HL-60 (cell line): ENCODE results near the gene GNG11.

Source experiments
- DNase-seq, 2 experiments: peaks; one replicate each; pipeline ENCODE4 v3.0.0-alpha.2; 2010 to 2020; ENCODE audit warnings: low read depth in 1 of 2, low spot score in 1 of 2
- H3K27ac ChIP-seq: fragments of 250-450 bp; sonication (Bioruptor Pico); replicated peaks from 2 replicates; pipeline ENCODE4 v1.5.1; 2020; ENCODE audit warnings: mild to moderate bottlenecking, moderate library complexity
- H3K27me3 ChIP-seq: fragments of 250-450 bp; sonication (Bioruptor Pico); 2 replicates; pipeline ENCODE4 v1.5.1; 2021; ENCODE audit warnings: mild to moderate bottlenecking, moderate library complexity; ENCODE audit not compliant: insufficient read depth, poor library complexity, severe bottlenecking
- H3K4me3 ChIP-seq: replicated peaks from 2 replicates; pipeline ENCODE4 v1.5.1; 2011; ENCODE audit warnings: mild to moderate bottlenecking, control low read depth, low read length; ENCODE audit not compliant: insufficient read depth
- CTCF ChIP-seq: IDR thresholded peaks from one replicate; pipeline ENCODE4 v1.5.1; 2011; ENCODE audit warnings: low read length, control low read depth, inconsistent platforms; ENCODE audit not compliant: insufficient read depth
- GABPA ChIP-seq: IDR thresholded peaks from 2 replicates; pipeline ENCODE4 v1.6.1; 2012; ENCODE audit warnings: low read depth
- POLR2AphosphoS5 ChIP-seq: IDR thresholded peaks from 2 replicates; pipeline ENCODE4 v1.6.1; 2012; ENCODE audit warnings: low read depth
- REST ChIP-seq: IDR thresholded peaks from 2 replicates; pipeline ENCODE4 v1.6.1; 2012; ENCODE audit warnings: low read depth; ENCODE audit not compliant: insufficient replicate concordance
- SPI1 ChIP-seq: IDR thresholded peaks from 2 replicates; pipeline ENCODE4 v1.6.1; 2012; ENCODE audit warnings: low read depth, mild to moderate bottlenecking, borderline replicate concordance

The GNG11 gene

GRCh38 chr7:93972029-93972725, 50.6 kb downstream of the GNG11 start:
- no peak for DNase-seq
- Histone ChIP-seq H3K27me3 (no peaks in the 10 kb centered on the region), H3K27ac (no peak overlapping the region), H3K4me3 (no peak overlapping the region)
- no peak for TF ChIP-seq SPI1
- TF ChIP-seq CTCF: no peak
- no peak for TF ChIP-seq REST
- no peak for TF ChIP-seq GABPA
- no peak for TF ChIP-seq POLR2AphosphoS5

GRCh38 chr7:93973134-93973533, 51.6 kb downstream of the GNG11 start:
- no peak overlapping the region for H3K4me3 ChIP-seq
- DNase-seq: no peak
- TF ChIP-seq REST: no peak
- no peak for TF ChIP-seq SPI1
- no peak for TF ChIP-seq GABPA
- TF ChIP-seq CTCF: no peak
- TF ChIP-seq POLR2AphosphoS5: no peak
- H3K27me3 ChIP-seq: no peaks in the 10 kb centered on the region
- no peak overlapping the region for H3K27ac ChIP-seq

- Histone ChIP-seq H3K4me3 (no peak overlapping the region), H3K27me3 (peaks cover 2% of the 10 kb centered on the region), H3K27ac (no peak overlapping the region)
- DNase-seq: no peak
- no peak for TF ChIP-seq SPI1
- no peak for TF ChIP-seq POLR2AphosphoS5
- no peak for TF ChIP-seq GABPA
- no peak for TF ChIP-seq CTCF
- TF ChIP-seq REST: no peak
Observed at GRCh38 chr7:93977211-93977950, 55.8 kb downstream of the GNG11 start.
